Fibroblast of lung (primary cell): ENCODE results near the gene CHD5. TPM values are rescaled to one million over a fixed set of nuclear protein-coding genes. Genes with fewer than 3 reads are reported as not detected.

Experiments used
- DNase-seq, 2 donors: peaks; one replicate each; pipeline versions ENCODE4 v3.0.0 to v3.0.0-alpha.2; 2010; ENCODE audit warnings: low read depth in 2 of 2
- H2AFZ ChIP-seq: 2 replicates; pipeline ENCODE4 v1.5.1; 2012; ENCODE audit warnings: low read length, control low read depth, inconsistent platforms
- H3K27ac ChIP-seq: 2 replicates; pipeline ENCODE4 v1.5.1; 2011; ENCODE audit warnings: low read length, control low read depth; ENCODE audit not compliant: insufficient read depth
- H3K27me3 ChIP-seq: 2 replicates; pipeline ENCODE4 v1.5.1; 2011; ENCODE audit warnings: mild to moderate bottlenecking, low read length; ENCODE audit not compliant: control insufficient read depth, insufficient read depth
- H3K36me3 ChIP-seq: 2 replicates; pipeline ENCODE4 v1.5.1; 2011; ENCODE audit warnings: low read length; ENCODE audit not compliant: control insufficient read depth, insufficient read depth
- H3K4me1 ChIP-seq: 2 replicates; pipeline ENCODE4 v1.5.1; 2011; ENCODE audit warnings: low read length; ENCODE audit not compliant: control insufficient read depth, insufficient read depth; ENCODE audit errors: extremely low read depth
- H3K4me2 ChIP-seq: 2 replicates; pipeline ENCODE4 v1.5.1; 2011; ENCODE audit warnings: low read length, control low read depth; ENCODE audit not compliant: insufficient read depth; ENCODE audit errors: extremely low read depth
- H3K4me3 ChIP-seq, 4 experiments: fragments of 200-600 bp in 1 of 4; sonication (generic) in 1 of 4; replicated peaks in 1 of 4; 2 replicates each; pipeline ENCODE4 v1.5.1; 2011 to 2016; ENCODE audit warnings: low read length in 4 of 4, low read depth in 3 of 4, mild to moderate bottlenecking in 3 of 4, control low read depth in 2 of 4, inconsistent platforms in 1 of 4, mixed read lengths in 1 of 4; ENCODE audit not compliant: insufficient read depth in 1 of 4; ENCODE audit errors: control extremely low read depth in 1 of 4
- H3K79me2 ChIP-seq: 2 replicates; pipeline ENCODE4 v1.5.1; 2012; ENCODE audit warnings: mild to moderate bottlenecking, low read length, inconsistent platforms; ENCODE audit not compliant: control insufficient read depth, insufficient read depth
- H3K9ac ChIP-seq: 2 replicates; pipeline ENCODE4 v1.5.1; 2011; ENCODE audit warnings: mild to moderate bottlenecking, low read length, control low read depth; ENCODE audit not compliant: insufficient read depth
- H3K9me3 ChIP-seq: 2 replicates; pipeline ENCODE4 v1.5.1; 2012; ENCODE audit warnings: low read depth, low read length; ENCODE audit not compliant: control insufficient read depth, insufficient read depth
- H4K20me1 ChIP-seq: 2 replicates; pipeline ENCODE4 v1.5.1; 2011; ENCODE audit warnings: low read length; ENCODE audit not compliant: control insufficient read depth, insufficient read depth; ENCODE audit errors: extremely low read depth
- EZH2 ChIP-seq: IDR thresholded peaks from 2 replicates; pipeline ENCODE4 v1.5.1; 2012; ENCODE audit warnings: low read length, control low read depth, mild to moderate bottlenecking; ENCODE audit errors: missing control alignments
- polyA minus RNA-seq: library from RNA; depleted of rRNA, polyadenylated mRNA; stranded (reverse); fragments of >200 nt; gene quantifications from 2 replicates; pipeline ENCODE4 v1.2.3, GENCODE V29; 2011; ENCODE audit warnings: low replicate concordance
- polyA plus RNA-seq, 2 donors: library from polyadenylated mRNA; depleted of rRNA in 1 of 2; stranded (reverse) in 1 of 2; unstranded in 1 of 2; fragments of >200 nt; gene quantifications; 2 replicates each; pipeline ENCODE4 v1.2.1, GENCODE V29; 2011 to 2012; ENCODE audit warnings: missing spikeins in 1 of 2
- total RNA-seq: library from RNA; depleted of rRNA; stranded (reverse); fragments of >200 nt; gene quantifications from 2 replicates; pipeline ENCODE4 v1.2.1, GENCODE V29; 2014
- TF ChIP-seq, protein P1 (sequence below), 2 donors: IDR thresholded peaks in 1 of 2; conservative IDR thresholded peaks in 1 of 2; 1 replicate in 1 of 2; 2 replicates in 1 of 2; pipeline ENCODE4 v1.5.1; 2011 to 2012; ENCODE audit warnings: low read length in 2 of 2, control low read depth in 1 of 2, inconsistent platforms in 1 of 2, low read depth in 1 of 2, mild to moderate bottlenecking in 1 of 2

CHD5 gene
- total RNA-seq (under 0.01 TPM in 2 replicates), polyA plus RNA-seq (0.01 and 0.02 TPM in 2 replicates), polyA minus RNA-seq (not detected in 2 replicates)
- polyA plus RNA-seq (2012) = 0.03 TPM in 2 replicates

DNA sequence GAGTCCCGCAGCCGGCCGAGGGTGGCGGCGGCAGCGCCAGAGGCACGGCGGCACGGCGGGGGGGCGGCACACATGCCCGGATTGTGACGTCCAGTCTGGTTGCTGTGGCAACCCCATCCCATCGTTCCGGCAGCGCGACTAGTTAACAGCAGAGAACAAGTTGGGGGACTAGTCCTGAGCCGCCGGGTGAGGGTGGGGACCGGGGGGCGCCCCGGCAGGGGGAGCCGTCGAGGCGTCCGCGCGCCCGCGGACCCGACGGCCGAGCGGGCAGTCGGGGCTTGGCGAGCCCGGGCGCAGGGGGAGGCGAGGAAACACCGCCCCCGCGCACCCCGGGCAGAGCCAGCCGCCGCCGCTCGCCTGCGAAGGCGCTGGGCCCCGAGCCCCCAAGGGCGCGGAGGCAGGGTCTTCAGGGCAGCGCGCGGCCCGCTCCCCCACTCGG is at the start of gene CHD5:
Gene CHD5 (minus strand): TSS at position 54 of the 439 bp plus-strand sequence. CDS start 298 bp downstream, outside the sequence.
- no peak within 1 kb of the TSS for H3K27ac ChIP-seq
- H3K79me2 ChIP-seq = no peaks in the 10 kb centered on the region
- H3K9ac ChIP-seq = no peak within 1 kb of the TSS
- no peaks in the 10 kb centered on the region for H3K9me3 ChIP-seq
- peaks cover 2% of the 10 kb centered on the region for H3K36me3 ChIP-seq
- DNase-seq = no peak
- TF ChIP-seq, protein P1, sequence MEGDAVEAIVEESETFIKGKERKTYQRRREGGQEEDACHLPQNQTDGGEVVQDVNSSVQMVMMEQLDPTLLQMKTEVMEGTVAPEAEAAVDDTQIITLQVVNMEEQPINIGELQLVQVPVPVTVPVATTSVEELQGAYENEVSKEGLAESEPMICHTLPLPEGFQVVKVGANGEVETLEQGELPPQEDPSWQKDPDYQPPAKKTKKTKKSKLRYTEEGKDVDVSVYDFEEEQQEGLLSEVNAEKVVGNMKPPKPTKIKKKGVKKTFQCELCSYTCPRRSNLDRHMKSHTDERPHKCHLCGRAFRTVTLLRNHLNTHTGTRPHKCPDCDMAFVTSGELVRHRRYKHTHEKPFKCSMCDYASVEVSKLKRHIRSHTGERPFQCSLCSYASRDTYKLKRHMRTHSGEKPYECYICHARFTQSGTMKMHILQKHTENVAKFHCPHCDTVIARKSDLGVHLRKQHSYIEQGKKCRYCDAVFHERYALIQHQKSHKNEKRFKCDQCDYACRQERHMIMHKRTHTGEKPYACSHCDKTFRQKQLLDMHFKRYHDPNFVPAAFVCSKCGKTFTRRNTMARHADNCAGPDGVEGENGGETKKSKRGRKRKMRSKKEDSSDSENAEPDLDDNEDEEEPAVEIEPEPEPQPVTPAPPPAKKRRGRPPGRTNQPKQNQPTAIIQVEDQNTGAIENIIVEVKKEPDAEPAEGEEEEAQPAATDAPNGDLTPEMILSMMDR (conservative IDR thresholded peaks at IDR 0.05 in 1 of 2, IDR thresholded peaks at IDR 0.05 in 1 of 2; ENCODE audit: low read depth in 1 of 2, low read length in 2 of 2) = no peak
- peak; percentile 35 for TF ChIP-seq EZH2
- peaks cover 1% of the 10 kb centered on the region for H3K4me1 ChIP-seq
- H4K20me1 ChIP-seq = no peaks in the 10 kb centered on the region
- peaks cover 30% of the 10 kb centered on the region for H3K27me3 ChIP-seq
- H3K4me2 ChIP-seq = no peak within 1 kb of the TSS
- H3K4me3 ChIP-seq = no peak within 1 kb of the TSS
- no peak within 1 kb of the TSS for H2AFZ ChIP-seq

DNA sequence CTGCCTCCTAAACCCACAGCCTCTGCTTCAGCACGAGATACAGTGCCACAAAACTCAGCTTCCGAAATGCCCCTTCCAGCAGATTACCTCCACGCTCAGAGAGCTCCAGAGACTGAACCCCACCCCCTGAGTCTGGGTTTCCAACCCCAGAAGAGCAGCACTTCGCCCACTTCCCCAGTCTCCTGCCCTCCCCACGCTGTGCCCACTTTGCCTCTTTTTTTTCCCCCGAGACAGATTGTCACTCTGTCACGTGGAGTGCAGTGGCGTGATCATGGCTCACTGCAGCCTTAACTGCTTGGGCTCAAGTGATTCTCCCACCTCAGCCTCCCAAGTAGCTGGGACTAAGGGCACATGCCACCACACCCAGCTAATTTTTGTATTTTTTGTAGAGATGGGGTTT is 45.5 kb upstream of the CHD5 start:
- no peak for TF ChIP-seq EZH2
- DNase-seq = no peak
- Histone ChIP-seq H3K4me1 (peaks cover 2% of the 10 kb centered on the region), H3K27ac (no peak overlapping the region), H3K9ac (no peak overlapping the region), H3K4me2 (no peak overlapping the region), H3K4me3 (no peak overlapping the region), H3K9me3 (no peaks in the 10 kb centered on the region), H3K36me3 (peaks cover 11% of the 10 kb centered on the region), H4K20me1 (no peaks in the 10 kb centered on the region), H2AFZ (no peak overlapping the region), H3K79me2 (no peaks in the 10 kb centered on the region), H3K27me3 (no peaks in the 10 kb centered on the region)

DNA sequence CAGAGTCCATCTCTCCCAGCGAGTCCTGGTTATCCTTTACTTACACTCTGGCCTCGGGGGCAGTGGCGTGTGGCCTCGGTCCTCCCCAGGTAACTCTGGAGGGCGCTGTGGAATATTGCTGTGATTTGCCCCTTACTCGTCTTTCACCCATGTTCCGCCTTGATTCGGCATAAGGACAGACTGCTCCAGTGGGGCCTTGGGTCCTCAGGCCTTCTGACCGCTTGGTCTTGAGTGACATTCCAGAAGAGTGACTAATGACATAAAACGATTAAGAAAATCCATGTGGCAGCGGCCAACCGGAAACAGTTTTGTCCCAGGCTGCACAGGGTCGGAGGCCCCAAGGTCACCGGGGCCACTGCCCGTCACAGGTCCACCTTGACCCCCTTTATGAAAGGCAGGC is 44.6 kb upstream of the CHD5 start:
- DNase-seq = no peak
- H3K4me3 ChIP-seq = no peak overlapping the region
- H2AFZ ChIP-seq = no peak overlapping the region
- H3K9ac ChIP-seq = no peak overlapping the region
- no peaks in the 10 kb centered on the region for H3K27me3 ChIP-seq
- no peak overlapping the region for H3K27ac ChIP-seq
- H3K4me1 ChIP-seq = peaks cover 2% of the 10 kb centered on the region
- TF ChIP-seq, protein P1 (conservative IDR thresholded peaks at IDR 0.05 in 1 of 2, IDR thresholded peaks at IDR 0.05 in 1 of 2; ENCODE audit: low read depth in 1 of 2, low read length in 2 of 2) = no peak
- TF ChIP-seq EZH2 = no peak
- H3K4me2 ChIP-seq = no peak overlapping the region
- peaks cover 11% of the 10 kb centered on the region for H3K36me3 ChIP-seq
- no peaks in the 10 kb centered on the region for H4K20me1 ChIP-seq
- H3K79me2 ChIP-seq = no peaks in the 10 kb centered on the region
- no peaks in the 10 kb centered on the region for H3K9me3 ChIP-seq
